ENCODE data around the gene CSNK1A1L. TPM values are rescaled to one million over a fixed set of nuclear protein-coding genes. Genes with fewer than 3 reads are reported as not detected.

Gene CSNK1A1L
- polyA plus RNA-seq, 1 donor (not counting 4 experiments of a cell fraction or from before 2014, with no cell fraction given), result not detected

DNA sequence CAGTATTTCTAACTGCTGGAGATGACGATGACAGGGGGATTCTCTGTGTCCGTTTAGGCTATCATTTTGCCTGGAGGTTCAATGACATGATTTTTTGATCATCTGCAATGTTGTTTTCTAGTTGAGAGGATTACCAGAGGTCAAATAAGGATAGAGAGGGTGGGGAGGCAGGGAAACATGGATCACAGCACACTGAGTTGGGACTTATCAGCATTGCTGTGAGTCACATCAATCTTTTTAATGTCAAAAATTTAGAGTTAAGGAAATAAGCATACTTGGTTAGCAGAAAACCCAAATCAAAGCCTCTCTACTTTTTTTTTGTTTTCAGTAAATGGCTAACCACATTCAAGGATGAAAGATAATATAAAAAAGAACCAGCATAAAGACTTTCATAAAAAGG is 43.0 kb upstream of the CSNK1A1L start:
- Histone ChIP-seq H3K79me2 (ENCODE audit: control insufficient read depth, insufficient read depth, low read length) (no peaks in the 10 kb centered on the region), H4K20me1 (ENCODE audit: control insufficient read depth, extremely low read depth, insufficient read depth, low read length) (no peaks in the 10 kb centered on the region)
- no peak for FAIRE-seq

DNA sequence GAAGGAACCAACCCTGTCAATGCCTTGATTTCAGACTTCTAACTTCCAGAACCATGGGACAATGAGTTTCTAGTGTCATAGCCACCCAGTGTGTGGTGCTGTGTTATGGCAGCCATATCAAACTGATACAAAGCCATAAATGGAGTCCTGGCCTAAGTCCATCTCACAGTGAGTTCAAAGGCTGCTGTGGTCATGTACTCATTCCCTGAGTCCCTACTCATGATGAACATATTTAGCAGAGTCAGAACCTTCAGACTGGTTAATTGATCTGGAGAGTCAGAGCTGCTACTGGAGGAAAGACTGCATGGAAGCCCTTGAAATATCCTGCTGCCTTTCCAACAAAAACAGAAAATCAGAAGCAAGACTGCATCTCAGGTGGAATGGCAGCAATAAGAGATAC is 39.2 kb upstream of the CSNK1A1L start:
- no peak overlapping the region for H3K9ac ChIP-seq (ENCODE audit: control insufficient read depth, extremely low read depth, insufficient read depth, low read length)
- no peaks in the 10 kb centered on the region for H3K36me3 ChIP-seq (ENCODE audit: control insufficient read depth in 2 of 2, extremely low read depth in 1 of 2, insufficient read depth in 2 of 2, low read length in 2 of 2)
- no peaks in the 10 kb centered on the region for H3K79me2 ChIP-seq (ENCODE audit: control insufficient read depth, insufficient read depth, low read length)
- TF ChIP-seq EZH2 (IDR thresholded peaks at IDR 0.05; ENCODE audit: low read length), result no peak
- TF ChIP-seq, protein P1, sequence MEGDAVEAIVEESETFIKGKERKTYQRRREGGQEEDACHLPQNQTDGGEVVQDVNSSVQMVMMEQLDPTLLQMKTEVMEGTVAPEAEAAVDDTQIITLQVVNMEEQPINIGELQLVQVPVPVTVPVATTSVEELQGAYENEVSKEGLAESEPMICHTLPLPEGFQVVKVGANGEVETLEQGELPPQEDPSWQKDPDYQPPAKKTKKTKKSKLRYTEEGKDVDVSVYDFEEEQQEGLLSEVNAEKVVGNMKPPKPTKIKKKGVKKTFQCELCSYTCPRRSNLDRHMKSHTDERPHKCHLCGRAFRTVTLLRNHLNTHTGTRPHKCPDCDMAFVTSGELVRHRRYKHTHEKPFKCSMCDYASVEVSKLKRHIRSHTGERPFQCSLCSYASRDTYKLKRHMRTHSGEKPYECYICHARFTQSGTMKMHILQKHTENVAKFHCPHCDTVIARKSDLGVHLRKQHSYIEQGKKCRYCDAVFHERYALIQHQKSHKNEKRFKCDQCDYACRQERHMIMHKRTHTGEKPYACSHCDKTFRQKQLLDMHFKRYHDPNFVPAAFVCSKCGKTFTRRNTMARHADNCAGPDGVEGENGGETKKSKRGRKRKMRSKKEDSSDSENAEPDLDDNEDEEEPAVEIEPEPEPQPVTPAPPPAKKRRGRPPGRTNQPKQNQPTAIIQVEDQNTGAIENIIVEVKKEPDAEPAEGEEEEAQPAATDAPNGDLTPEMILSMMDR (optimal IDR thresholded peaks at IDR 0.05 in 1 of 3, IDR thresholded peaks at IDR 0.05 in 1 of 3, conservative IDR thresholded peaks at IDR 0.05 in 1 of 3; ENCODE audit: extremely low read depth in 1 of 3, insufficient read depth in 2 of 3, low read length in 3 of 3), result no peak
- H3K27me3 ChIP-seq (ENCODE audit: control insufficient read depth, extremely low read depth, insufficient read depth, low read length), result no peaks in the 10 kb centered on the region
- DNase-seq (ENCODE audit: low read depth, low spot score) (no peak), FAIRE-seq (no peak)
- H2AFZ ChIP-seq (ENCODE audit: control insufficient read depth, low read length), result no peak overlapping the region
- H3K4me2 ChIP-seq (ENCODE audit: control insufficient read depth, extremely low read depth, insufficient read depth, low read depth, low read length), result no peak overlapping the region
- dilution Hi-C loops (cut with MboI; ENCODE audit: extremely low pct_ligation_motif_present, low sequenced_read_pairs), result no loop called here
- H3K4me1 ChIP-seq (ENCODE audit: control insufficient read depth, extremely low read depth, insufficient read depth, low read length), result no peaks in the 10 kb centered on the region
- no peaks in the 10 kb centered on the region for H3K9me1 ChIP-seq (ENCODE audit: control insufficient read depth, extremely low read depth, insufficient read depth, low read length)
- no peaks in the 10 kb centered on the region for H3K9me3 ChIP-seq (ENCODE audit: control insufficient read depth, low read depth, low read length)
- H3K27ac ChIP-seq (ENCODE audit: control insufficient read depth, insufficient read depth, low read length), result no peak overlapping the region
- H3K4me3 ChIP-seq (ENCODE audit: control insufficient read depth in 2 of 3, extremely low read depth in 1 of 3, insufficient read depth in 2 of 3, low read depth in 1 of 3, low read length in 3 of 3), result no peak overlapping the region
- no peaks in the 10 kb centered on the region for H4K20me1 ChIP-seq (ENCODE audit: control insufficient read depth, extremely low read depth, insufficient read depth, low read length)

More for the DNA sequence above, 43.0 kb upstream of the CSNK1A1L start:
- no peak overlapping the region for H3K4me2 ChIP-seq (ENCODE audit: control insufficient read depth, extremely low read depth, insufficient read depth, low read depth, low read length)
- H2AFZ ChIP-seq (ENCODE audit: control insufficient read depth, low read length), result no peak overlapping the region
- H3K4me1 ChIP-seq (ENCODE audit: control insufficient read depth, extremely low read depth, insufficient read depth, low read length), result no peaks in the 10 kb centered on the region
- dilution Hi-C loops (cut with MboI; ENCODE audit: extremely low pct_ligation_motif_present, low sequenced_read_pairs), result no loop called here
- TF ChIP-seq EZH2 (IDR thresholded peaks at IDR 0.05; ENCODE audit: low read length), result no peak
- TF ChIP-seq, protein P1 (optimal IDR thresholded peaks at IDR 0.05 in 1 of 3, IDR thresholded peaks at IDR 0.05 in 1 of 3, conservative IDR thresholded peaks at IDR 0.05 in 1 of 3; ENCODE audit: extremely low read depth in 1 of 3, insufficient read depth in 2 of 3, low read length in 3 of 3), result no peak
- H3K27me3 ChIP-seq (ENCODE audit: control insufficient read depth, extremely low read depth, insufficient read depth, low read length), result no peaks in the 10 kb centered on the region
- H3K36me3 ChIP-seq (ENCODE audit: control insufficient read depth in 2 of 2, extremely low read depth in 1 of 2, insufficient read depth in 2 of 2, low read length in 2 of 2), result no peaks in the 10 kb centered on the region
- H3K9me1 ChIP-seq (ENCODE audit: control insufficient read depth, extremely low read depth, insufficient read depth, low read length), result no peaks in the 10 kb centered on the region
- H3K4me3 ChIP-seq (ENCODE audit: control insufficient read depth in 2 of 3, extremely low read depth in 1 of 3, insufficient read depth in 2 of 3, low read depth in 1 of 3, low read length in 3 of 3), result no peak overlapping the region
- no peak for DNase-seq (ENCODE audit: low read depth, low spot score)
- no peak overlapping the region for H3K27ac ChIP-seq (ENCODE audit: control insufficient read depth, insufficient read depth, low read length)
- H3K9ac ChIP-seq (ENCODE audit: control insufficient read depth, extremely low read depth, insufficient read depth, low read length), result no peak overlapping the region
- H3K9me3 ChIP-seq (ENCODE audit: control insufficient read depth, low read depth, low read length), result no peaks in the 10 kb centered on the region

Measured in keratinocyte (primary cell).